Stimulated activated CD4-positive, alpha-beta T cell treated with anti-CD3 and anti-CD28 coated beads, Interleukin-15, amount 100 ng/mL, for 48 hours (primary cell): ENCODE measurements around the gene ANTXR2.
"Not testable (repeated sequence)": the region's sequence is repeated elsewhere in the genome, so short reads cannot be mapped to it uniquely, and the experiment has no call there.

Experiments
- DNase-seq, 2 donors: peaks; one replicate each; pipeline ENCODE4 v3.0.0-alpha.2; 2020; ENCODE audit warnings: low read depth in 2 of 2

The ANTXR2 gene

GRCh38 chr4:80072744-80073472 is at the start of gene ANTXR2:
Gene ANTXR2 (minus strand): TSS chr4:80073229. CDS start chr4:80072560, 669 bp downstream.
- no peak for DNase-seq

- DNase-seq, result not testable (repeated sequence)
Observed at GRCh38 chr4:80121815-80122214, 48.8 kb upstream of the ANTXR2 start.

GRCh38 chr4:80119620-80120019 is 46.6 kb upstream of the ANTXR2 start:
- DNase-seq, result not testable (repeated sequence)

- no peak for DNase-seq
Observed at GRCh38 chr4:80116516-80116915, 43.5 kb upstream of the ANTXR2 start.

GRCh38 chr4:80115368-80116181 is 42.5 kb upstream of the ANTXR2 start:
- no peak for DNase-seq

GRCh38 chr4:80114732-80115265 is 41.8 kb upstream of the ANTXR2 start:
- DNase-seq, result no peak

GRCh38 chr4:80113615-80114014 is 40.6 kb upstream of the ANTXR2 start:
- no peak for DNase-seq

- no peak for DNase-seq
Observed at GRCh38 chr4:80112236-80112635, 39.2 kb upstream of the ANTXR2 start.

GRCh38 chr4:80111276-80111675 is 38.2 kb upstream of the ANTXR2 start:
- DNase-seq, result no peak

- DNase-seq, result no peak
Observed at GRCh38 chr4:80107374-80107773, 34.3 kb upstream of the ANTXR2 start.

GRCh38 chr4:80104927-80105326 is 31.9 kb upstream of the ANTXR2 start:
- DNase-seq, result no peak

- no peak for DNase-seq
Observed at GRCh38 chr4:80103629-80104028, 30.6 kb upstream of the ANTXR2 start.

GRCh38 chr4:80101792-80102116 is 28.7 kb upstream of the ANTXR2 start:
- DNase-seq, result no peak

GRCh38 chr4:80101071-80101791 is 28.2 kb upstream of the ANTXR2 start:
- no peak for DNase-seq

- no peak for DNase-seq
Observed at GRCh38 chr4:80099671-80100070, 26.6 kb upstream of the ANTXR2 start.

- no peak for DNase-seq
Observed at GRCh38 chr4:80098635-80099034, 25.6 kb upstream of the ANTXR2 start.

GRCh38 chr4:80097400-80098177 is 24.6 kb upstream of the ANTXR2 start:
- DNase-seq, result no peak

- DNase-seq, result no peak
Observed at GRCh38 chr4:80096175-80096850, 23.3 kb upstream of the ANTXR2 start.

GRCh38 chr4:80094191-80094590 is 21.2 kb upstream of the ANTXR2 start:
- no peak for DNase-seq

- DNase-seq, result no peak
Observed at GRCh38 chr4:80093563-80093962, 20.5 kb upstream of the ANTXR2 start.

GRCh38 chr4:80092847-80093246 is 19.8 kb upstream of the ANTXR2 start:
- DNase-seq, result no peak
